SK-N-DZ (cell line): ENCODE results near the gene GMCL2.
"Not testable (repeated sequence)": the region's sequence is repeated elsewhere in the genome, so short reads cannot be mapped to it uniquely, and the experiment has no call there.

Source experiments
- DNase-seq: peaks from one replicate; pipeline ENCODE4 v3.0.0-alpha.2; 2015; ENCODE audit warnings: low spot score

GMCL2 gene

DNA sequence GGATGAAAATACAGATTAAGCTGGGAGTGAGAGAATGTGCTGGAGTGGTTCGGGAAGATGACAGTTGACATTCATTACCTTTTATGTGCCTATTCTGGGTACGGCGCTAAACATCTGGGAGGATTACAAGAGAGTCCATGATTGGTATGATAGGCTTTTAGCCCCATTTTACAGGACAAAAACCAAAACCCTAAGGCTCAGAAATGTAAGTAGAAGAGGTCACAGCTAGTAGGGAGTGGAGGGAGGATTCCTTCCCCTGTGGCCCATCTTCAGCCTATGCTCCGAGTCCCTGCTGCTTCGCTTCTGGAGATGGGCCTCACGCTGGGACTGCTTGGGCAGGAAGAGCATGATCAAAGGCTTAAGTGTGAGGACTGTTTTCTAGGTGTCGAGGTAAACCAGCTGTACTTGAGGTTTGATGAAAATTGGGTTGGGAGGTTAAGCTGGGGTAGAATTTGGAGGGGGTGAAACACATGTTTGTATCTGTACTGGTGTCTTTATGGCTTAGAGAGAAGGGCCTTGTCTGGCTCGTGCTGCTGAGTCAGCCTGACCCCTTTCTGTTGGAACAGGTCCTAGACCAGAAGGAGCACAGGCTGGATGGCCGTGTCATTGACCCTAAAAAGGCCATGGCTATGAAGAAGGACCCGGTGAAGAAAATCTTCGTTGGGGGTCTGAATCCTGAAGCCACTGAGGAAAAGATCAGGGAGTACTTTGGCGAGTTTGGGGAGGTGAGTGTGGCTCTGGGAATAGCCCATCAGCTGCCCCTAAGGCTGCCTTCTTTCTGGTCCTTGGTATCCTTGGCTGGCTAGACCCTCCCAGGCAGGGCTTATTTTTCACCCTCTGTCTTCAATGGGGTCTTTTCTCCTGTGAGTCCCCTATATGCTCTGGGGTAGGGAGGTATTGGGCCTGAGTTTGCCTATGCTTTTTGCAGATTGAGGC is 19.3 kb upstream of the GMCL2 start:
- DNase-seq: no peak

DNA sequence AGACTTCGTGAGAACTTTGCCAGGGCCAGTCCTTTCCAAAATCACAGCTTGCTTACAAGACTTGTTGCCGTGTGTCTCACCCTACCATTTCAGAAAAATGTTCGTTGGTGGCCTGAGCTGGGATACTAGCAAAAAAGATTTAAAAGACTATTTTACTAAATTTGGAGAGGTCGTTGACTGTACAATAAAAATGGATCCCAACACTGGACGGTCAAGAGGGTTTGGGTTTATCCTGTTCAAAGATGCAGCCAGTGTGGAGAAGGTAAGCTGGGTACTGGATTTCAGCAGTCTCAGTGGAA is 18.5 kb upstream of the GMCL2 start:
- DNase-seq: no peak

DNA sequence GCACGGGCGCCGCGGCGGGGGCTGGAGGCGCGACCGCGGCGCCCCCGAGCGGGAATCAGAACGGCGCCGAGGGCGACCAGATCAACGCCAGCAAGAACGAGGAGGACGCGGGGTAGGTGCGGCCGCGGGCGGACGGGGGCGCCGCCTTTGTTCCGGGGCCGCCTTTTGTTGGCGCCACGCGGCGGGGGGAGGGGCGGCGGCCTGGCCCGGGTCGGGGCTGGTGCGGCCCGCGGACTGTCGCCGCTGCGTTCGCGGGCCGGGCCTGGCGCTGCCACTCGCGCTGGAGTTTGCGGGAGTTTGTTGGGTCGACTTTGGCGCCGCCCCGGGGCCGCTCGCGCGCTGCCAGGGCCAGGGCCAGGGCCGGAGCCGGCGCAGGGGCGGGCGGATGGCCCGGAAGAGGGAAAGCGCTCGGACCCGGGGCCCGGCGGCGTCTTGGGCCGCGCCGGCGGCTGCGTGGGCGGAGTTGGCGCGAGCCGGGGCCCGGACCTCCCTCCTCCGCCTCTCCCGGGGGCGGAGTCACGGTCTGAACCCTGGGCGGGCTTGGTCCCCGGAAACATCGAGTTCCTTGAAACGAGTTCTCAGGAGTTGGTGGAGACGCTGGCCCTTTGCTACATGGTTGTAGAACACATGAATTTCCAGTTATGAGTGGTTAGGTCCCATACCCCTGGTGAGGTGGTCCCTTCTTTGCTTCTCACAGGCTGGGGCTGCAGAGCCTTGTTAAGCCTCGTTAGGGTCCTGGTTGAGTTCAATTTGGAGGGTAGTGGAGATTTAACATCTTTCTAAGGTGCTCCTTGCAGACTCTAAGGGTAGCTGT is 18.0 kb upstream of the GMCL2 start:
- DNase-seq: peak; percentile 61

DNA sequence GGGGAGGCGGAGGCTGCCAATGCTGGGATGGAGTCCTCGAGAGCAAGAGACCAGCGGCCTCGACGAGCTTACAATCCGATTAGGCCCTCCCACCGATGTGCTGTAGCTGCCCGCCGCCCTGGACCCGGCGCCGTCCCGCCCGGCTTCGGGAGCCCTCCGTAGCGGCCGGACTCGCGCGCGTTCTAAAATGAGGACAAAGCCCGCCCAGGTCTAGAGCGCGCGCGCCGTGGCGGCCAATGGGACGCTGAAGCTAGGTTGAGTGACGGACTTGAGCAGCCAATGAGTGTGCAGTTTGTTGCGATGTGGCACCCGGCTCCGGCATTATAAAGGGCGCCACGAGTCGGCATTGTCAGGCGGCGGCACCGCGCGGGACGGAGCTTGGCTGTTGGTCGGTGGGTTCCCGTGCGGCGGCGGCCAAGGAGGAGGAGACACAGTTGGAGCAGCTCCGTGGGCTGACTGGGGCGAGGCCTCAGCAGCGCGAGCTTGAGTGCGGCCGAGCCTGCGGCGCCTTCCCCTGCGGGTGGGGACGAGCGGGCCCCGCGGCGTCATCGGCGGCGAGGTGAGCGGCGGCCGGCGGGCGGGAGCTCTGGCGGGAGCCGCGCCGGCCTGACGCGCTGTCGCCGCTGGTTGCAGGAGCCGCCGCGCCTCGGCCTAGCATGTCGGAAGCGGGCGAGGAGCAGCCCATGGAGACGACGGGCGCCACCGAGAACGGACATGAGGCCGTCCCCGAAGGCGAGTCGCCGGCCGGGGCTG is 17.2 kb upstream of the GMCL2 start, which contains the start of gene HNRNPAB:
Gene HNRNPAB, plus strand, starts transcription at position 352 of the 753 bp plus-strand sequence. Its CDS starts 305 bp downstream, at position 657.
- DNase-seq: peak; percentile 94

DNA sequence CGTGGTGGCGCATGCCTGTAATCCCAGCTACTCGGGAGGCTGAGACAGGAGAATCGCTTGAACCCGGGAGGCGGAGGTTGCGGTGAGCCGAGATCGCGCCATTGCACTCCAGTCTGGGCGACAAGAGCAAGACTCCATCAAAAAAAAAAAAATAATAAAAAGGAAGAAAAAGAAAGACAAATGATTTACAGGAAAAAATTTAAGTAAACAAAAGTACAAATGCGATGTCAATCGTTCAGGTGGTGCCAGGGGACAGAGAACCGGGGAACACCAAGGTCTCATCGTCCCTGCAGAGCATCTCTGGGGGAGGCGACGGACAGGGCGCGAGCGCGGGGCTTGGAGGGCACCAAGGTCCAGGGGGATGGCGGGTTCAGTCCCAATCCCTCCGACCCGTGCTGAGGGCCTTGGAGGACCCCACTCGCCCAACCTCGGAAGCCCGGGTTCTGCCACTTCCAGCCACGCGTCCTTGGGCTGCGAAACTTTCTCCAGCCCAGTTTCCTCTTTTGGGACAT is 16.6 kb upstream of the GMCL2 start:
- no peak for DNase-seq

DNA sequence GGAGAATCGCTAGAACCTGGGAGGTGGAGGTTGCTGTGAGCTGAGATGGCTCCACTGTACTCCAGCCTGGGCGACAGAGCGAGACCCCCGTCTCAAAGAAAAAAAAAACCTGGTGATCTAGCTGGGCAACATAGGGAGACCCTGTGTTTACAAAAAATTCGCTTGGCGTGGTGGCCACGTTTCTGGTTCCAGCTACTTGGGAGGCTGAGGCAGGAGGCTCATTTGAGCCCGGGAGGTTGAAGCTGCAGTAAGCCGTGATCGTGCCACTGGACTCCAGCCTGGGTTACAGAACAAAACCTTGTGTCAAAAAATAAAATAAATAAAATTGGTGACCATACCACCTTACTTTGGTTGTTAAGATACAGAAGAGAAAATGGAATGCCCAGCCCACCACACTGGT is 15.4 kb upstream of the GMCL2 start:
- DNase-seq: no peak

DNA sequence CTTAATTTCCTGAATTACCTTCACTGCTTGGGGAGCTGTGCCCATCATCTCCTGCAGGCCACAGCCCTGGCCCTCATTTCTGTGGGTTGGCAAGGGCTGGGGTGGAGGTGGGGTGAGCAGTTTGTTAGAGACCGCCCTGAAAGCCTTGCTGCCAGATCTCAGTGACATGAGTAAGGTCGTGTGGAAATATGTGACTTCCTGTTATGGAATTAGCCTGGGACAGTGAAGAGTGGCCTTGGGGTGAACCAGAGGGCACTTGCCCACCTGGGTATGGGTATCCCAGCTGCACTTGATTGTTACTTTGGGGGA is 14.7 kb upstream of the GMCL2 start:
- DNase-seq: no peak

DNA sequence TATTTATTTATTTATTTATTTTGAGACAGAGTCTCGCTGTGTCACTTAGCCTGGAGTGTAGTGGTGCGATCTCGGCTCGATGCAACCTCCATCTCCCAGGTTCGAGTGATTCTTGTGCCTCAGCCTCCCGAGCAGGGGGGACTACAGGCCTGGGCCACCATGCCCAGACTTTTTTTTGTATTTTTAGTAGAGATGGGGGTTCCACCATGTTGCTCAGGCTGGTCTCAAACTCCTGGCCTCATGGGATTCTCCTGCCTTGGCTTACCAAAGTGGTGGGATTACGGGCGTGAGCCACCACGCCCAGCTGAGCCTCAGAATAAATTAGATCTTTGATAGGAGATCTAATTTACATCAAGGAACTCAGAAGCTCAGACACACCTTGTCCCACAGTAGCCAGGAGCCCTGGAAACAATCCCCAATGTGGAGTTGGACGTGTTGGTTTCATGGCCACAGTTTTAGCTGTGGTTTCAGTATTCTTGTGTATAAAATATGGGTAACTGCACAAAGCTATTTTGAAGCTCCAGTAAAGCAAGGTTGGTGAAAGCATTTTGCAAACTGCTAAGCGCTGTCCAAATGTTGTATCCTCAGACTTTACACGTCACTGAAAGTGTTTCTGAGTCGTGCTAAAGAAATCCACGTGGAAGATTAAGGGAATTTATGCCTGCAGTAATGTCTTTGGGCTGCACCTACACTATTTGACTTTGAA is 14.2 kb upstream of the GMCL2 start:
- no peak for DNase-seq

DNA sequence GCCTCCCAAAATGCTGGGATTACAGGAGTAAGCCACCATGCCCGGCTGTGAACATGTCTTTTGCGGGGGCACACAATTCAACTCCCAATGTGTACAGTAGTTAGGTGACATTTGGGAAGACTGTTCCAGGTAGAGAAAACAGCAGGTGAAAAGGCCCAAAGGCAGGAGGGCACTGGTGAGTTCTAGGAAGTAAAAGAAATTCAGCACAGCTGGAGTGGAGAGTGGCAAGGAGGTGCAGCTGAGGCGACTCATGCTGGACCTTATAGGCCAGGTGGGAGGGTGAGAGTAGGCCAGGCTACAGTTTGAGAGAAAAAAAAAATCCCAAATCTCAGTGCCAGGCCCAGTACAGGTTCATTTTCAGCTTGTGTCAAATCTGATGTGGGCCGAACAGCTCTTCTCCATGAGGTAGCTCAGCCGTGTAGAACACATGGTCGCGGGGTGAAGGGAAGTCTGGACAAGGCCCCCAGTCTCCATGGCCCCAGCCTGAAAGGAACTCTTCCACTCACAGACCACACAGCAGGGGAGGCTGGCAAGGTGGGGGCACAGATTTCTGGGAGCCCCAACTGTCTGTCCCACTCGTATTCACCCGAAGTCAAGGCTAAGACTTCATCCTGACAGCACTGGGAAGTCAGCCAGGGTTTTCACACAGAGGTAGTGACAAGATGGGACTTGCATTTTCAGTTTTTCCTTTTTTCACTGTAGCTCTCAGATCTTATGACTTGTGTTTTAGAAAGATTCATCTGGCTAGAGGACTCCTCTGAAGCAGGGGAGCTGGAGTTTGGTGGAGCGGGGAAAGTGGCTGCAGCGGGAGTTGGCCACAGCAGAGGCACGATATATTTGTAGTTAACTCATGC is 12.6 kb upstream of the GMCL2 start:
- no peak for DNase-seq

DNA sequence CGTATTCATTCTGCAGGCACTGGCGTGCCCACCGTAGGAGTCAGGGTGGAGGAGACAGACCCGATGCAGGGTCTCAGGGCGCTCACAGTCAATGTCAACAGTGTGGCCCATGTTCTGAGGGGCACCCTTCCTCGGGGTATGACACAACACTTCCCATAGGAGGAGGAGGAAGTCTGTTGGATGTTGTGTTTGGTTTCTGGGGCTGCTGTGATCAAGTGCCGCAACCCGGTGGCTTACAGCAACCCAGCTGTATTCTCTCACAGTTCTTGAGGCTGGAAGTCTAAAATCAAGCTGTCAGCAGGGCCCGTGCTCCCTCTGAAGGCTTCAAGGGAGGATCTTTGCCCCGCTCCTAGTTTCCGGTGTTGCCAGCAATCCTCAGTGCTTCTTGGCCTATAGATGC is 11.5 kb upstream of the GMCL2 start:
- no peak for DNase-seq

DNA sequence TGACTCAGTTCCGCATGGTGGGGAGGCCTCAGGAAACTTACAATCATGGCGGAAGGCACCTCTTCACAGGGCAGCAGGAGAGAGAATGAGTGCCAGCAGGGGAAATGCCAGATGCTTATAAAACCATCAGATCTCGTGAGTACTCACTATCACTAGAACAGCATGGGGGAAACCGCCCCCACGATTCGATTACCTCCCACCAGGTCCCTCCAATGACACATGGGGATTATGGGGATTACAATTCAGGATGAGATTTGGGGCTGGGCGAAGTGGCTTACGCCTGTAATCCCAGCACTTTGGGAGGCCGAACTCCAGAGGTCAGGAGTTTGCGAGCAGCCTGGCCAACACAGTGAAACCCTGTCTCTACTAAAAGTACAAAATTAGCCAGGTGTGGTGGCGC is 11.0 kb upstream of the GMCL2 start:
- DNase-seq: not testable (repeated sequence)

DNA sequence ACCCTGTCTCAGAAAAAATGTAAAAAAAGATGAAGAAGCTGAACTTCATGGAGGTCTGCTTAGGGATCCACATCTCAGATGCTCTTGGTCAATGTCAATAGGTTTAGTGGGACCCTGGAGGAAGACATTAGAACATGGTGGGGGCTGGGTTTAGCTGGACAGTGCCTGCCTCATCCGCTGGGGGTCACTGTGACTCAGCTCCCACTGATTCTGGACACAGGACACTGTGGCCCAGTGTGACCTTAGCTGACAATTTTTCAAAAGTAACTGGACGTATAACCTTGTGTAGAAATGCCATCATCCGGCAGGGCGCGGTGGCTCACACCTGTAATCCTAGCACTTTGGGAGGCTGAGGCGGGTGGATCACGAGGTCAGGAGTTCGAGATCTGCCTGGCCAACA is 9.8 kb upstream of the GMCL2 start:
- DNase-seq: no peak

DNA sequence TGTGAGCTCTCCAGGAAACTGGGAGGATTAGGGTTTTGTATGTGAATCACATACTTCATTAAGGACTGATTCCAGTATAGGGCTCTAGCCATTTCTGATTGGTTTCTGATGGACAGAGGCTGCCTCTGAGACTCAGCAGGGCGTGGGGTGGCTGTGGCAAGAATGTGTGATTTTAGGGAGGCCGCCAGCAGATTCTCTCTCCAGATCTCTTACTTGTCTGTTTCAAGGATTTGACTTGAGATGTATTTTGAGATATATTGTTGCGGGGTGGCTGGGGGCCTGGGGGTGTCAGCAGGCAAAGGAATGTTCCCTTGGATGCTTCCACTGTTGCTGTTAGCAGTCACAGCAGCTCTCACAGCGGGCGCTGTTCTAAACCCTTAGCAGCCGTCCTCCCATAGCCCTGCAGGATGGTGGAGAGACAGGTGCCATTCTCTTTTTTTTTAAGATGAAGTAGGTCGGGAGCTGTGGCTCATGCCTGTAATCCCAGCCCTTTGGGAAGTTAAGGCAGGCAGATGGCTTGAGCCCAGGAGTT is 9.2 kb upstream of the GMCL2 start:
- DNase-seq: no peak

DNA sequence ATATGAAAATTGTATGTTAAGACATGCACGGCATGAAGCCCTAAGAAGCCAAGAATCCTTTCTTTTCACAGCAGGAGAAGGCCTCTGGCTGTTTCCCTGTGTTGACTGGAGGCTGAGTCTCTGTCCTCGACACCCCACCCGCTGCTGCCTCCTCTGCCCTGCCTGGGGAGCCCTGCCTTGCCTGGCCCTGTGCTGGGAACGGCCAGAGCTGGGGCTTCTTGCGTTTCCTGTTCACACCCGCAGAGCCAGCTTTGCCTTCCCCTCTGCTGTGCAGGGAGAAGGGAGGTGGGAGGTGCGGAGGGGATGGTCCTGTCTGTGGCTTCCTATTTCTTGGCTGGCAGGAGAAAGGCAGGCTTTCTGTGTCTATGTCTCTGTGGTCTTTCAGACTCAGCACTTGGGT is 6.9 kb upstream of the GMCL2 start:
- no peak for DNase-seq

DNA sequence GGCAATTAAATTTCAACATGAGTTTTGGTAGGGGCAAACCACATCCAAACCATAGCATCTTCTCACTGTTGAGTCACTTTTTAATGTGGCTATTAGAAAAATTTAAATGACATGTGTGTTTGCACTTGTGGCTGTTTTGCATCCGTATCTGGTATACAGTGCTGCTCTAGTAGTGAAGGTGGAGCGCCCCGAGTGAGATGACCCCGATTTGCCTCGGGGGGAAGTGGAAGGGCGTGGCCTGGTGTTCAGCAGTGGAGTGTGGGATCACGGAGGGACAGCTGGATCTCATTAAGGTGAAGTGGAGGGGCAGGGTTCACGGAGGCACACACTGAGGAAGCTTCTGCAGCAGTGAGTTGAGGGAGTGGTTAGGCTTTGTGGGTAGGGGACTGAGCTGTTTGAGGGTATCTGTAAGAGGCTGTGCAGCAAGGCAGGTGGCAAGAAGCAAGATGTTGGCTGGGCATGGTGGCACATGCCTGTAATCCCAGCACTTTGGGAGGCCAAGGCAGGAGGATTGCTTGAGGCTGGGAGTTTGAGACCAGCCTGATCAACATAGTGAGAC is 6.2 kb upstream of the GMCL2 start:
- DNase-seq: no peak

DNA sequence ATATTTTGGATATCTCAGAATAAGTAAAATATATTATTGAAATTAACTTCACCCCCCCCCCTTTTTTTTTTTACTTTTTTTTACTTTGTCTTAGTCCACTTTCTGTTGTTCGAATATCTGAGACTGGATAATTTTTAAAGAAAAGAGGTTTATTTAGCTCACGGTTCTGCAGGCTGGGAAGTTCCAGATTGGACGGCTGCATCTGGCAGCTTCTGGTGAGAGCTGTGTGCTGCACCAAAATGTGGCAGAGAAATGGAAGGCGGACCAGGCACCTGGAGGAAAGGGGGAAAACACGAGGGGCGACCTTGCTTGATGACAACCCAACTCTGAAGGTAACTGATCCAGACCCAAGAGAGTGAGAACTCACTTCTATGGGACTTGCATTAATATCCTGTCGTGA is 5.6 kb upstream of the GMCL2 start:
- DNase-seq: no peak

DNA sequence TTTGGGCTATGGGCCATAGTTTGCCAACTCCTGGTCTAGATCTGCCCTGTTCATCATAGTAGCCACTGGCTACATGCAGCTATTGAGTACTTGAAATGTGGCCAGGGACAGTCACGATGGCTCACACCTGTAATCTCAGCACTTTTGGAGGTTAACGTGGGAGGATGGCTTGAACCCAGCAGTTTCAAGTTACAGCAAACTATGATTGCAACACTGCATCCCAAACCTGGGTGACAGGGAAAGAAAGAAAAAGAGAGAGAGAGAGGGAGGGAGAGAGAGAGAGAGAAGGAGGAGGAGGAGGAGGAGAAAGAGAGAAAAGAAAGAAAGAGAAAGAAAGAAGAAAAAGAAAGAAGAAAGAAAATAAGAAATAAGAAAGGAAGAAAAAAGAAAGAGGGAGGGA is 5.1 kb upstream of the GMCL2 start:
- no peak for DNase-seq

DNA sequence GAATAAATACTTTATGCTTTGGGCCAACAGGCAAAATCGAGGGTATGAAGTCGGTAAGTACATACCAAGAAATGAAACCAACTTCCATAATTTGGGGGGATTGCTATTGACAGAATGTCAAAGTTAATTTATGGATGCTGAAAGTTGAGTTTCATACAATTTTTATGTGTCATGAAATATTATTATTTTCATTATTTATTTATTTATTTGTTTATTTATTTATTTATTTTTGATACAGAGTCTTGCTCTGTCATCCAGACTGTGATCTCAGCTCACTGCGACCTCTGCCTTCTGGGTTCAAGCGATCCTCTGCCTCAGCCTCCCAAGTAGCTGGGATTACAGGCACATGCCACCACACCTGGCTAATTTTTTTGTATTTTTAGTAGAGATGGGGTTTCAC is 4.5 kb upstream of the GMCL2 start:
- DNase-seq: no peak

DNA sequence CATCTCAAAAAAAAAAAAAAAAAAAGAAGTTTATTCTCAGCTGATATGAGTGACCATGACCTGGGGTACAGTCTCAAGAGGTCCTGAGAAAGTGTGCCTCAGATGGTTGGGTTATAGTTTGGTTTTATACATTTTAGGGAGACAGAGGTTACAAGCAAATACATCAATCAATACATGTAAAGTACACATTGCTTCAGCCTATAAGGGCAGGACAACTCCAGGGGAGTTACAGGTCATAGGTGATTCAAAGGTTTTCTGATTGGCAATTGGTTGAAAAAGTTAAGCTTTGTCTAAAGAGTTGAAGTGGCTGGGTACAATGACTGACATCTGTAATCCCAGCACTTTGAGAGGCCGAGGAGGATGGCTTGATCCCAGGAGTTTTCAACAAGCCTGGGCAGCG is 2.3 kb upstream of the GMCL2 start:
- DNase-seq: no peak

DNA sequence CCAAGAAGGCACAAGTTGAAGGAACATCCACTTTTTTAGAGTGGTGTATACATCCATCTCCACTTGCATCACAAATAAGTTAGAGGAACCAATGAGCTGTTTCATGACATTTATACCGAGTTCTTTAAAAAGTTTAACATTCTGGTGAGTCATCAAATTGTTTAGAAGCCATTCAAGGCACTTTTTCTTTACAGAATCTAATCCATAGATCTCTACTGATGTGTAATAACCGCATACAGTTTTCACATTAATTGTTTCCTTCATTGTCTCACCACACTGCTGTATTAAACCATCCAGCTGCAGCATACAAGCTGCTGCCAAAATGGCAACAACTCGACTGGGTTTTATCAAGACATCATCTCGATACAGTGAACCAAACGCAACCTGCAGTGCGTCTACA is 744 bp downstream of the GMCL2 start:
- DNase-seq: no peak
